Muscle of leg (tissue), 11 donors: ENCODE data around the gene ZDHHC7. TPM values are rescaled to one million over a fixed set of nuclear protein-coding genes. Genes with fewer than 3 reads are reported as not detected.

ENCODE experiments used
- DNase-seq: peaks from one replicate; pipeline ENCODE4 v3.0.0; 2013
- H3K27ac ChIP-seq: one replicate; pipeline ENCODE4 v1.5.1; 2013; ENCODE audit warnings: mild to moderate bottlenecking, low read length, control low read depth
- H3K27me3 ChIP-seq: one replicate; pipeline ENCODE4 v1.6.1; 2013; ENCODE audit warnings: low read length; ENCODE audit not compliant: control insufficient read depth, insufficient read depth
- H3K36me3 ChIP-seq: one replicate; pipeline ENCODE4 v1.6.1; 2013; ENCODE audit warnings: low read length; ENCODE audit not compliant: control insufficient read depth, insufficient read depth
- H3K4me1 ChIP-seq: one replicate; pipeline ENCODE4 v1.6.1; 2013; ENCODE audit warnings: low read length; ENCODE audit not compliant: control insufficient read depth, insufficient read depth
- H3K4me3 ChIP-seq: one replicate; pipeline ENCODE4 v1.5.1; 2013; ENCODE audit warnings: low read length, control low read depth
- H3K9me3 ChIP-seq: replicated peaks from 2 replicates; pipeline ENCODE4 v1.6.1; 2013; ENCODE audit warnings: low read depth, low read length; ENCODE audit not compliant: control insufficient read depth
- WGBS: methylation state at CpG from one replicate; pipeline ENCODE4 v1.1.5; 2013; ENCODE audit warnings: missing lambda C conversion rate; ENCODE audit not compliant: insufficient coverage; 5-methylcytosine and 5-hydroxymethylcytosine counted together
- polyA plus RNA-seq, 8 donors: library from polyadenylated mRNA; unstranded; fragments of 120-200 nt; gene quantifications; one replicate each; pipeline versions ENCODE4 v1.2.1 to v1.2.3, GENCODE V29; 2013; ENCODE audit warnings: inconsistent platforms in 1 of 8, low replicate concordance in 1 of 8; ENCODE audit not compliant: insufficient read length in 8 of 8, insufficient read depth in 1 of 8
- total RNA-seq: library from RNA; stranded (reverse); fragments of 120-200 nt; gene quantifications from one replicate; pipeline ENCODE4 v1.2.4, GENCODE V29; 2013

Gene ZDHHC7
- total and polyA plus RNA-seq, 9 donors = 28.7 to 44.7 (median 36.2) TPM

DNA sequence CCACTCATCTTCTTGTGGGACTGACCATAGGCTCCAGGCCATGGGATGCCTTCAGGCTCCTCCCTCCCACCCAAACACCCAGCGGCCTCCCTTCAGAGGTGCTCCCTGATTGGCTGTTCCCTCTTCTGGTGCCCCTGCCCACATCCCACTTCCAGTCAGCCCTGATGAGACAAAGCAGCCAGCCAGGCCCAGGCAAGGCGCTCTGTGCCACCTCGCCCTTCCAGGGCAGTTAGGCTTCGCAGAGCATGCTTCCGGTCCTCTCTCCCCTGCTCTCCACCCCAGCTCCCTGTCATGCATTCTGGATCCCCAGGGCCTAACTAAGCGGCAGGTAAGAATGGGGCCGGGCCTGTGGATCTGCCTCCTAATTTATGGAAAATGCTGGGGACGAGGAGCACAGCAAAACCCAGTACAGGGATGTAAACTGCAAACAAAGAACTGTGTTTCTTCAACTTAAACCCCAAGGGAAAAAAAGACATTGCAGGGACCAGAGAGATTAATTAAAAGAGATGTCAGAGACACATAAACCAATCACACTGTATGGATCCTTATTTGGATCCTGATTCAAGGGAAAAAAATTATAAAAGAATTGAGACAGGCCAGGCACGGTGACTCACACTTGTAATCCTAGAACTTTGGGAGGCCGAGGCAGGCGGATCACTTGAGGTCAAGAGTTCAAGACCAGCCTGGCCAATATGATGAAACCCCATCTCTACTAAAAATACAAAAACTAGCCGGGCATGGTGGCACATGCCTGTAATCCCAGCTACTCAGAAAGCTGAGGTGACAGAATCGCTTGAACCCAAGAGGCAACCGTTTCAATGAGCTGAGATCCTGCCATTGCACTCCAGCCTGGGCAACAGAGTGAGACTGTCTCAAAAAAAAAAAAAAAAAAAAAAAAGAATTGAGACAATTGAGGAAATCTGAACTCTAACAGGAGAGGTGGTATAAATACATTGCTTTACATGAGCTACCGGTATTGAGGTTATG is 26.0 kb downstream of the ZDHHC7 start:
- Histone ChIP-seq H3K4me3 (no peak overlapping the region), H3K4me1 (no peaks in the 10 kb centered on the region), H3K27ac (no peak overlapping the region), H3K36me3 (peaks cover 66% of the 10 kb centered on the region), H3K27me3 (no peaks in the 10 kb centered on the region), H3K9me3 (no peaks in the 10 kb centered on the region)
- no peak for DNase-seq
- WGBS = 91% methylated on average over 8 of the region's 15 CpGs

DNA sequence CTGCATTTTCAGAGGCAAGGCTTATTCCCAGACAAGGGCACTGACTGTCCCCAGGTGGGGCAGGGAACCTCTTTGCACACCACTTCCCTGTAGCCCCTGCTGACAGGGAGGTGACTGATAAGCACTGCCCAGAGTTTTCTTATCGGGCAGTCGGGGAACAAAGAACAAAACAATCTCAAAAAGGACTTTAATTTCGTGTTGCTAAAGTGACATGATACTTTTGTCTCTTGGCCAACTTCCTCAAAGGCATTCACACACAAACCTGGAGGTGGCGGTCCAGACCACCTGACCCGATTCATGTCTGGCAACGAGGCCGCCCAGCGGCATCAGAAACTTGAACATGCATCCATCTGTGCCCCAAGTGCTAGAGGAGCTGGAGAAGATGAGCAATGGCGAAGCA is 28.9 kb downstream of the ZDHHC7 start:
- no peak for DNase-seq
- Histone ChIP-seq H3K4me3 (no peak overlapping the region), H3K9me3 (no peaks in the 10 kb centered on the region), H3K27me3 (no peaks in the 10 kb centered on the region), H3K4me1 (no peaks in the 10 kb centered on the region), H3K27ac (no peak overlapping the region), H3K36me3 (peaks cover 56% of the 10 kb centered on the region)
- 85% methylated on average over 8 of the region's 9 CpGs for WGBS

DNA sequence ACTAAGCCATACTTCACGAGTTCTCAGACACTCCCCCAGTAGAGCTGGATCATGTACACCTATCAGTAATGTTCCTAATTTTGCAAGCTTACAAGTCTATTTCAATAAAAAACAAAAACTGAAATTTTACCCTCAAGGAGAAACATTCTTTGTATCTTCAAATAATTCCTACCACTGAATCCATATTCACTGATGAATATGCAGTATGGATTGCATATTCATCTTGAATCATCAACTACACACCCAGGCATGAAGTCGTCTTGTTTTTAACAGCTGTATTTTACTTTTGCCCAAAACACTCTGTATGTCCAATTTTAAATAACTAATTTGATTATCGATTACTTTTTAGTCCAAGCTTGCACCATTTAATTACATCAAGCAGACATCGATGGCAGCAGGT is 31.8 kb downstream of the ZDHHC7 start:
- H3K4me3 ChIP-seq = no peak overlapping the region
- H3K27ac ChIP-seq = no peak overlapping the region
- H3K9me3 ChIP-seq = no peaks in the 10 kb centered on the region
- no peaks in the 10 kb centered on the region for H3K27me3 ChIP-seq
- H3K36me3 ChIP-seq = peaks cover 72% of the 10 kb centered on the region
- no peaks in the 10 kb centered on the region for H3K4me1 ChIP-seq
- 79% methylated on average over 3 of the region's 4 CpGs for WGBS
- no peak for DNase-seq

DNA sequence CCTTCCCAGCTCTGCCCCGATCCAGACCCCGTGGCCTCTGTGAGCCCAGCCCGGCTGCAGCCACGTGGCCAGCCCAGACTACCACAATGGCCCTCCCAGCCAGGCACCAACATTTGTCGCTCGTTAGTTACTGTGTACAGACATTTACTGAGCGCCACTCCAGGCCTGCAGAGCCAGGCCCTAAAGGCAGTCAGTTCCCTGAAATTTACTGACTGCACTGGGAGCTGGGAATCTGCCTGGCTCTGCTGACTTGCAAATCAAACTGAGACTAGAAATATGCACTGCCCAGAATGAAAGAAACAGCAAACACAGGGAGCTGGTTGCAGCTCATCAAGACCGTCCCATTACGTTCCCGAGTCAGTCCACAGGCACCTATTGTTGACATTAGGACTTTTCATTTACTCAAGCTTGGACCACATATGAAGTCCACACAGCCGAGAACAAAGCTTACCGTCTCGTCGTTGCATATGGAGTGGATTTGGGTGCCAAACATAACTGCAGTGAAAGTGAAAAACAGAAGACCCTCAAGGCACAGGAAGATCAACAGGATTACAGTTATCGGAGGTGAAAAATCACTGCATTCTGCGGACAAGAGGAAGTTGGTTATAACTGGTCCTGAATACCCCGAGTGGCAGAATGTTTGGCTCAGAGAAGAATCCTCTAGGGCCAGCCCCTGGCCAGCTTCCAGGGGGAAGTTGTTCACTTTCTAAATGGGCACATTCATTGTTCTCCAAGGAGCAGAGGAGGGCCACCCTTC is 34.5 kb downstream of the ZDHHC7 start:
- peak; percentile 55 for DNase-seq
- no peaks in the 10 kb centered on the region for H3K27me3 ChIP-seq
- H3K4me3 ChIP-seq = no peak overlapping the region
- peaks cover 62% of the 10 kb centered on the region for H3K36me3 ChIP-seq
- no peak overlapping the region for H3K27ac ChIP-seq
- no peaks in the 10 kb centered on the region for H3K4me1 ChIP-seq
- WGBS = 67% methylated on average over 14 of the region's 17 CpGs
- H3K9me3 ChIP-seq = no peaks in the 10 kb centered on the region

DNA sequence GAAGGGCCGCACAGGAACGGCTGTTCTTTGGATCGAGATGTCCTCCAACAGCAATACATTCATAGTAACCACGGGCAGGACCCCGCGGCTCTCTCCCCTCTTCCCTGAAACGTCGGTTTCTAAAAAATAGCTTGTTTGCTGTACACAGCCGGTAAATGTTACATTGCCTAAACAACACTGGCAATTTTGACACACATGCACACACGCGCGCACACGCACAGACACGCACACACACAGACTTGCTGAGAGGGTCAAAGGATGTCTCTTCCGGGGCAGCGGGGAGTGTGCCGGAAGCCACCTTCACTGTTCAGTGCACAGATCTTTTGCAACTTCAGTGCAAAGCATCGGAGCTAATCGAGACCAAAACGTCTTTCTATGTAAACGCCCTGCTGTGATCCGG is 35.8 kb downstream of the ZDHHC7 start:
- no peak for DNase-seq
- H3K4me1 ChIP-seq = no peaks in the 10 kb centered on the region
- H3K4me3 ChIP-seq = no peak overlapping the region
- no peaks in the 10 kb centered on the region for H3K9me3 ChIP-seq
- 95% methylated on average over 20 of the region's 22 CpGs for WGBS
- H3K27ac ChIP-seq = no peak overlapping the region
- peaks cover 50% of the 10 kb centered on the region for H3K36me3 ChIP-seq
- peaks cover 2% of the 10 kb centered on the region for H3K27me3 ChIP-seq

DNA sequence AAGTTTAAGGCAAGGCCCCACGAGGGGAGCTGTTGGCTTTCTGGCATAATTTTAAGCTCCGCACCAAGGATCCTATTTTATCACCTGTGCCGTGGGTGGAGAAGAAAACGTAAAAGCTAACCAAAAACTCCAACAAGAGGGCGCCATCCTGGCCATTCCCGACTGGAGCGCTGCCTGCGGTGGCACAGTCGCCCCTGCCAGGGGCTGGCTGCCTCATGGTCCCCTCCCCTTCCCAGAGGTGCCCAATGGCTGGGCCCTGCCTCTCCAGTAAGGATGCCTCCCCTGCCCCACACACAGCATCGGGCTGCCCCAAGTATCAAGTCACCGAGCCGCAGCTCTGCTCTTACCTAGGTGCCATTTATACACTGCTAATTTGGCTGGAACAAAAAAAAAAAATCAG is 36.3 kb downstream of the ZDHHC7 start:
- DNase-seq = no peak
- Histone ChIP-seq H3K27ac (no peak overlapping the region), H3K9me3 (no peaks in the 10 kb centered on the region), H3K27me3 (peaks cover 2% of the 10 kb centered on the region), H3K4me3 (no peak overlapping the region), H3K4me1 (peaks cover 2% of the 10 kb centered on the region), H3K36me3 (peaks cover 50% of the 10 kb centered on the region)
- WGBS = 87% methylated on average over 12 of the region's 12 CpGs

DNA sequence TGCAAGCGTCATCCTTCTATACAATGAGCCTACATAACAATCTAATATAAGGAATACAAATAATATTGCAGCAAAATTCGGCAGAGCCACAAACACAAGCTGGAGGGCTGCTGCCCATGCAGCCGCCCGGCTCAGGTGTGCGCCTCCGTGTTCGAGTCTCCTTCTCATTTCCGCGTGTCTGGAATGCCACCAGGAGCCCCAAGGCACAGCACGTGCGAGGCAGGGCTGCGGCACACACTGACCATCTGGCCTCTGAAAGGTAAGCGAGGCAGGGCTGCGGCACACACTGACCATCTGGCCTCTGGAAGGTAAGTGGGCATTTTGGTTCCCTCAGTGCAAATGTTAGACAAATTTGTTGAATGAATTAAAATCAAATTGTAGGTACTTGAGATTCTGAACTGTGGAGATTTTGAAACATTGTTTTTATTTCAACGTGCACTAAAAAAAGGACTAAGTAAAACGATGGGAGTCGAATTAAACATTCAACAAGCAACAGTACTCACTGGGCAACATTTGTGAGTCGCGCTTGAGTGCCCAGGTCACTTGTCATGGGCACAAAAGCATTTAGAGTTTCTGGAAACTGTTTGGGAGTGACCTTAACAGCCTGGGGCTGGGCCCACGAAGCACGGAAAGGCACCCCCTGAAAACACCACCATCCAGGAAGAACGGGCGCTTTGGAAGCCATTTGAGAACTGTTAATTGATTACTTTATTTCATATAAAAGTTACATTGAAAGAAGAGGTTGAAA is 37.4 kb downstream of the ZDHHC7 start:
- no peaks in the 10 kb centered on the region for H3K9me3 ChIP-seq
- H3K27ac ChIP-seq = no peak overlapping the region
- DNase-seq = no peak
- peaks cover 48% of the 10 kb centered on the region for H3K36me3 ChIP-seq
- peaks cover 2% of the 10 kb centered on the region for H3K4me1 ChIP-seq
- 90% methylated on average over 15 of the region's 23 CpGs for WGBS
- peaks cover 4% of the 10 kb centered on the region for H3K27me3 ChIP-seq
- no peak overlapping the region for H3K4me3 ChIP-seq

DNA sequence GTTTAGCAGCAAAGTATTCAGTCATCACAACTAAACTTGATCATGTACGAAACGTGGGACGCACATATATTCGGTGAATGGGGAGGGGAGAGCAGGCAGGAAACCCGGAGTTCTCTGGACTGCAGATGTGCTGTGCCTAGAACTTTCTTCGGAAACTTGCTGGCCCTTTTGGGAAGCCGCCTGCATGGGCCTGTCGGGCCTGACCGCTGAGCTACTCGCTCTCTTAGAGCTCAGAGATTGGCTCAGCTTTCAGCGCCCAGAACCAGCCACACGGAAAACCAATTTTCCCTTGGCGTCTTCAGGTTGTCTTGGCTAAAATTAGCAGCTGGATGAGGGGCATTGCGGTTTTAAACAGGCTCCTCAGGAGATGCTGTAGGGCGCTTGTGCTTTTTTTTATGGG is 38.1 kb downstream of the ZDHHC7 start:
- Histone ChIP-seq H3K27me3 (peaks cover 4% of the 10 kb centered on the region), H3K36me3 (peaks cover 45% of the 10 kb centered on the region), H3K4me1 (peaks cover 2% of the 10 kb centered on the region), H3K9me3 (no peaks in the 10 kb centered on the region), H3K27ac (no peak overlapping the region), H3K4me3 (no peak overlapping the region)
- 67% methylated on average over 12 of the region's 15 CpGs for WGBS
- peak; percentile 57 for DNase-seq

DNA sequence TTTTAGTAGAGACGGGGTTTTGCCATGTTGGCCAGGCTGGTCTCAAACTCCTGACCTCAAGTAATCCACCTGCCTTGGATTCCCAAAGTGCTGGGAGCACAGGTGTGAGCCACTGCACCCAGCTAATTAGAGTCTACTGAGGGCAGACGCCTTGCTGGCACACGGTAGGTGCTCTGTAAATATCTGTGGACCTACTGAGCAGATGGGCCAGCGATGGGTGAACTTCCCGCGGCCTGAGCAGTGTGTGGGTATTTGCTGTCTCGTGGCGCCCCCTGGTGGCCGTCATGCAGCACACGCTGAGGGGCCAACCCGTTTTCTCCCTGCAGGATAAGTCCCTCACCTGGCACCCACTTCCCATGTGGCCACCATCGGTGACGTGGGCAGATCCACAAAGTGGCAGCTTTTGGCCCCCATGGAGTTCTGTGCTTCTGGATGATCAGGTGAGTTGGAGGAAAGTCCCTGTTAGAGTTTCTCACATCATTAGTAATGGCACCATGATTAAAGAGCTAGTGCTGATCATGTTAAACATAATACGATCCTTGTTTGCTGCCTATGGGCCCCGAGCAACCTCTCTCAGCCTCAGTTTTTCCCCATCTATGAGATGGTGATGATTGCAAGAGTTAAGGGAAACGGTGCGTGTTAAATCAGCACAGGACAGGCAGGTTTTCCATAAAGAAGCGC is 40.7 kb downstream of the ZDHHC7 start:
- H3K9me3 ChIP-seq = no peaks in the 10 kb centered on the region
- peak; percentile 71 for DNase-seq
- WGBS = 28% methylated on average over 10 of the region's 18 CpGs
- H3K4me1 ChIP-seq = peaks cover 2% of the 10 kb centered on the region
- no peak overlapping the region for H3K4me3 ChIP-seq
- H3K27me3 ChIP-seq = peaks cover 4% of the 10 kb centered on the region
- H3K36me3 ChIP-seq = peaks cover 18% of the 10 kb centered on the region
- H3K27ac ChIP-seq = no peak overlapping the region
